ENCODE measurements around the gene SLC25A29.

Gene SLC25A29

GRCh38 chr14:100330007-100330344 is 23.7 kb upstream of the SLC25A29 start:
- Histone ChIP-seq H3K27ac (ENCODE audit: low read length) (no peak overlapping the region), H3K4me1 (ENCODE audit: control insufficient read depth in 1 of 2, insufficient read depth in 2 of 2, low read length in 2 of 2) (no peaks in the 10 kb centered on the region), H3K9me3 (ENCODE audit: control insufficient read depth in 1 of 2, low read length in 2 of 2) (no peaks in the 10 kb centered on the region), H3K4me3 (ENCODE audit: low read depth in 1 of 2, low read length in 2 of 2) (no peak overlapping the region), H3K27me3 (ENCODE audit: low read depth, low read length) (no peaks in the 10 kb centered on the region), H3K36me3 (ENCODE audit: control insufficient read depth in 1 of 2, insufficient read depth in 2 of 2, low read length in 2 of 2) (peaks cover 9 to 20% of the 10 kb centered on the region in 2 donors)

- Histone ChIP-seq H3K4me3 (ENCODE audit: low read depth in 1 of 2, low read length in 2 of 2) (no peak overlapping the region), H3K27me3 (ENCODE audit: low read depth, low read length) (no peaks in the 10 kb centered on the region), H3K9me3 (ENCODE audit: control insufficient read depth in 1 of 2, low read length in 2 of 2) (no peaks in the 10 kb centered on the region), H3K36me3 (ENCODE audit: control insufficient read depth in 1 of 2, insufficient read depth in 2 of 2, low read length in 2 of 2) (peaks cover 3 to 15% of the 10 kb centered on the region in 2 donors), H3K4me1 (ENCODE audit: control insufficient read depth in 1 of 2, insufficient read depth in 2 of 2, low read length in 2 of 2) (no peaks in the 10 kb centered on the region), H3K27ac (ENCODE audit: low read length) (no peak overlapping the region)
These were observed 23.2 kb upstream of the SLC25A29 start for GRCh38 chr14:100329233-100330006.

DNA sequence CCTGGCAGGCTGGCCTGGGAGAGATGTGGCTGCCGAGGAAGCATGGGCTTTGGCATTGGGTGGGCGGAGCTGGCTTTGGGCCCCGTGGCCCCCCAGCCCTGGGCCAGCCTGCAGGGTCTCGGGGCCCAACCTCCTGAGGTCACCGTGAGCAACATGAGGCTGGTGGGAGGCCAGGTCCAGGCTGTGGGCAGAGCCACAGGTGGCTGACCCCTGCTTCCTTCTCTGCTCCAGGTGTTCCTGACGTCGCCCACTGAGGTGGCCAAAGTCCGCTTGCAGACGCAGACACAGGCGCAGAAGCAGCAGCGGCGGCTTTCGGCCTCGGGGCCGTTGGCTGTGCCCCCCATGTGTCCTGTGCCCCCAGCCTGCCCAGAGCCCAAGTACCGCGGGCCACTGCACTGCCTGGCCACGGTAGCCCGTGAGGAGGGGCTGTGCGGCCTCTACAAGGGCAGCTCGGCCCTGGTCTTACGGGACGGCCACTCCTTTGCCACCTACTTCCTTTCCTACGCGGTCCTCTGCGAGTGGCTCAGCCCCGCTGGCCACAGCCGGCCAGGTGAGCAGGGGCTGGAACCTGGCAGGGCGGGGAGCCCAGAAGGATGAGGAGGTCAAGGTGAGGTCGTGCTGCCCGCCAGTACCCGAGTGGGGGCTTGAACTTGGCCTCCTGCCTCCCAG is 22.4 kb upstream of the SLC25A29 start:
- no peaks in the 10 kb centered on the region for H3K9me3 ChIP-seq (ENCODE audit: control insufficient read depth in 1 of 2, low read length in 2 of 2)
- H3K27ac ChIP-seq (ENCODE audit: low read length) = no peak overlapping the region
- H3K4me1 ChIP-seq (ENCODE audit: control insufficient read depth in 1 of 2, insufficient read depth in 2 of 2, low read length in 2 of 2) = no peaks in the 10 kb centered on the region
- H3K4me3 ChIP-seq (ENCODE audit: low read depth in 1 of 2, low read length in 2 of 2) = no peak overlapping the region
- H3K36me3 ChIP-seq (ENCODE audit: control insufficient read depth in 1 of 2, insufficient read depth in 2 of 2, low read length in 2 of 2) = peaks cover 0 to 8% of the 10 kb centered on the region in 2 donors
- no peaks in the 10 kb centered on the region for H3K27me3 ChIP-seq (ENCODE audit: low read depth, low read length)

GRCh38 chr14:100327128-100327527 is 20.9 kb upstream of the SLC25A29 start:
- H3K4me3 ChIP-seq (ENCODE audit: low read depth in 1 of 2, low read length in 2 of 2) = no peak overlapping the region
- no peak overlapping the region for H3K27ac ChIP-seq (ENCODE audit: low read length)
- H3K36me3 ChIP-seq (ENCODE audit: control insufficient read depth in 1 of 2, insufficient read depth in 2 of 2, low read length in 2 of 2) = no peaks in the 10 kb centered on the region
- no peaks in the 10 kb centered on the region for H3K9me3 ChIP-seq (ENCODE audit: control insufficient read depth in 1 of 2, low read length in 2 of 2)
- H3K4me1 ChIP-seq (ENCODE audit: control insufficient read depth in 1 of 2, insufficient read depth in 2 of 2, low read length in 2 of 2) = no peaks in the 10 kb centered on the region
- no peaks in the 10 kb centered on the region for H3K27me3 ChIP-seq (ENCODE audit: low read depth, low read length)

- Histone ChIP-seq H3K4me3 (ENCODE audit: low read depth in 1 of 2, low read length in 2 of 2) (no peak overlapping the region), H3K9me3 (ENCODE audit: control insufficient read depth in 1 of 2, low read length in 2 of 2) (no peaks in the 10 kb centered on the region), H3K27me3 (ENCODE audit: low read depth, low read length) (no peaks in the 10 kb centered on the region), H3K4me1 (ENCODE audit: control insufficient read depth in 1 of 2, insufficient read depth in 2 of 2, low read length in 2 of 2) (no peaks in the 10 kb centered on the region), H3K27ac (ENCODE audit: low read length) (no peak overlapping the region), H3K36me3 (ENCODE audit: control insufficient read depth in 1 of 2, insufficient read depth in 2 of 2, low read length in 2 of 2) (no peaks in the 10 kb centered on the region)
These were observed 19.7 kb upstream of the SLC25A29 start for GRCh38 chr14:100325958-100326357.

GRCh38 chr14:100325231-100325632 is 19.0 kb upstream of the SLC25A29 start:
- no peaks in the 10 kb centered on the region for H3K36me3 ChIP-seq (ENCODE audit: control insufficient read depth in 1 of 2, insufficient read depth in 2 of 2, low read length in 2 of 2)
- no peak overlapping the region for H3K4me3 ChIP-seq (ENCODE audit: low read depth in 1 of 2, low read length in 2 of 2)
- H3K9me3 ChIP-seq (ENCODE audit: control insufficient read depth in 1 of 2, low read length in 2 of 2) = no peaks in the 10 kb centered on the region
- no peak overlapping the region for H3K27ac ChIP-seq (ENCODE audit: low read length)
- peaks cover 0 to 3% of the 10 kb centered on the region in 2 donors for H3K4me1 ChIP-seq (ENCODE audit: control insufficient read depth in 1 of 2, insufficient read depth in 2 of 2, low read length in 2 of 2)
- no peaks in the 10 kb centered on the region for H3K27me3 ChIP-seq (ENCODE audit: low read depth, low read length)

DNA sequence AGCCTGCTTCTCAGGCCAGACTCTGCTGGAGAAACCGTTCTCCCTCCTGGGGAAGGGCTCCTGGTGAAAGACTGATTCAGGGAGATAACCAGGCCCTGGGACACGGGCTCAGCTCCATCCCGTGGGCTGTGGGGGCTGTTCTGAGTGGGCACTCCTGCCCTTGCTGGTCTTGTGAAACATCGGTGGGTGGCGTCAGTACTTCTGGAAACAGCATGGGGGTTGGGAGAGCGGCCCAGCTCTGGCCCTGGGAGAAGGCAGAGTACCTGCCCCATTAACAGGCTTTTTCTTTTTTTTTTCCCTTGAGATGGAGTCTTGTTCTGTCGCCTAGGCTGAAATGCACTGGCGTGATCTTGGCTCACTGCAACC is 17.7 kb upstream of the SLC25A29 start:
- no peaks in the 10 kb centered on the region for H3K9me3 ChIP-seq (ENCODE audit: control insufficient read depth in 1 of 2, low read length in 2 of 2)
- H3K36me3 ChIP-seq (ENCODE audit: control insufficient read depth in 1 of 2, insufficient read depth in 2 of 2, low read length in 2 of 2) = no peaks in the 10 kb centered on the region
- peaks cover 0 to 3% of the 10 kb centered on the region in 2 donors for H3K4me1 ChIP-seq (ENCODE audit: control insufficient read depth in 1 of 2, insufficient read depth in 2 of 2, low read length in 2 of 2)
- no peak overlapping the region for H3K27ac ChIP-seq (ENCODE audit: low read length)
- no peaks in the 10 kb centered on the region for H3K27me3 ChIP-seq (ENCODE audit: low read depth, low read length)
- no peak overlapping the region for H3K4me3 ChIP-seq (ENCODE audit: low read depth in 1 of 2, low read length in 2 of 2)

- H3K36me3 ChIP-seq (ENCODE audit: control insufficient read depth in 1 of 2, insufficient read depth in 2 of 2, low read length in 2 of 2) = no peaks in the 10 kb centered on the region
These were observed 17.1 kb upstream of the SLC25A29 start, which contains the start of gene SLC25A47 for GRCh38 chr14:100323121-100323941. SLC25A47 (plus strand) TSS chr14:100323339; CDS start chr14:100323415, 76 bp downstream.

GRCh38 chr14:100322138-100322957 is 16.1 kb upstream of the SLC25A29 start:
- H3K36me3 ChIP-seq (ENCODE audit: control insufficient read depth in 1 of 2, insufficient read depth in 2 of 2, low read length in 2 of 2) = no peaks in the 10 kb centered on the region
- no peak overlapping the region for H3K4me3 ChIP-seq (ENCODE audit: low read depth in 1 of 2, low read length in 2 of 2)
- H3K4me1 ChIP-seq (ENCODE audit: control insufficient read depth in 1 of 2, insufficient read depth in 2 of 2, low read length in 2 of 2) = peaks cover 3 to 7% of the 10 kb centered on the region in 2 donors
- H3K9me3 ChIP-seq (ENCODE audit: control insufficient read depth in 1 of 2, low read length in 2 of 2) = no peaks in the 10 kb centered on the region
- no peak overlapping the region for H3K27ac ChIP-seq (ENCODE audit: low read length)
- H3K27me3 ChIP-seq (ENCODE audit: low read depth, low read length) = no peaks in the 10 kb centered on the region

More at GRCh38 chr14:100323121-100323941, 17.1 kb upstream of the SLC25A29 start, which contains the start of gene SLC25A47:
- Histone ChIP-seq H3K9me3 (ENCODE audit: control insufficient read depth in 1 of 2, low read length in 2 of 2) (no peaks in the 10 kb centered on the region), H3K27ac (ENCODE audit: low read length) (no peak within 1 kb of the TSS), H3K4me1 (ENCODE audit: control insufficient read depth in 1 of 2, insufficient read depth in 2 of 2, low read length in 2 of 2) (peaks cover 0 to 3% of the 10 kb centered on the region in 2 donors), H3K4me3 (ENCODE audit: low read depth in 1 of 2, low read length in 2 of 2) (no peak within 1 kb of the TSS), H3K27me3 (ENCODE audit: low read depth, low read length) (no peaks in the 10 kb centered on the region)

DNA sequence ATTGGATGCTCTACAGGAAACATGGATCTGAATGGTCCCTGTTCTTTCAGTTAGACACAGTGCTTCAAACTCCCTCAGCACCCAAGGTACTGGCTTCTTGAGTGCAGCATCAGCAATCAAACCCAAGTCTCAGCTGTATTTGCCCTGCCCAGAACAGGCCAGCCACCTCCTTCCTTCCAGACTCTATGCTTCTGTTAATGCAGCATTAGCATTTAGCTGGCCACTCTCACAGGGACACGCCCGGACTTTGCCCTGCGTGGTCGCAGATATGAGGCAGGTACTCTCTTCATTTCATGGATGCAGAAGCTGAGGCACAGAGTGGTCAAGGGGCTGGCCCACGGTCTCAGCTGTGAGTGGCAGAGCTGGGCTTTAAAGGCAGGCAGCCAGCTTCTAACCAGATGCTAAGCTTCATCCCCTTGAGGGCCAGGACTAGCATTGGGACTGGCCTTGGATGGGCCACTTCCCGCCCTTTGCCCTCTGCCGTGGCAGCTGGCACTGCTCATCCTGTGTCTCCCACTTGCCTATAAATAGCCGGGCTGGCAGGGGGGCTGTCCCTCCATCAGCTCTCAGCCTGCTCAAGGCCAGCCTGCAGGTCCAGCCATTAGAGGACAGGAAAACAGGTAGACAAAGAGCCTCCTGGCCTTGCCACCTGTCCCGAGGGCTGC is 15.4 kb upstream of the SLC25A29 start:
- peaks cover 3 to 7% of the 10 kb centered on the region in 2 donors for H3K4me1 ChIP-seq (ENCODE audit: control insufficient read depth in 1 of 2, insufficient read depth in 2 of 2, low read length in 2 of 2)
- H3K4me3 ChIP-seq (ENCODE audit: low read depth in 1 of 2, low read length in 2 of 2) = no peak overlapping the region
- no peaks in the 10 kb centered on the region for H3K36me3 ChIP-seq (ENCODE audit: control insufficient read depth in 1 of 2, insufficient read depth in 2 of 2, low read length in 2 of 2)
- no peaks in the 10 kb centered on the region for H3K9me3 ChIP-seq (ENCODE audit: control insufficient read depth in 1 of 2, low read length in 2 of 2)
- no peak overlapping the region for H3K27ac ChIP-seq (ENCODE audit: low read length)
- H3K27me3 ChIP-seq (ENCODE audit: low read depth, low read length) = no peaks in the 10 kb centered on the region
